ENCODE results near the gene AOPEP.

The AOPEP gene

DNA sequence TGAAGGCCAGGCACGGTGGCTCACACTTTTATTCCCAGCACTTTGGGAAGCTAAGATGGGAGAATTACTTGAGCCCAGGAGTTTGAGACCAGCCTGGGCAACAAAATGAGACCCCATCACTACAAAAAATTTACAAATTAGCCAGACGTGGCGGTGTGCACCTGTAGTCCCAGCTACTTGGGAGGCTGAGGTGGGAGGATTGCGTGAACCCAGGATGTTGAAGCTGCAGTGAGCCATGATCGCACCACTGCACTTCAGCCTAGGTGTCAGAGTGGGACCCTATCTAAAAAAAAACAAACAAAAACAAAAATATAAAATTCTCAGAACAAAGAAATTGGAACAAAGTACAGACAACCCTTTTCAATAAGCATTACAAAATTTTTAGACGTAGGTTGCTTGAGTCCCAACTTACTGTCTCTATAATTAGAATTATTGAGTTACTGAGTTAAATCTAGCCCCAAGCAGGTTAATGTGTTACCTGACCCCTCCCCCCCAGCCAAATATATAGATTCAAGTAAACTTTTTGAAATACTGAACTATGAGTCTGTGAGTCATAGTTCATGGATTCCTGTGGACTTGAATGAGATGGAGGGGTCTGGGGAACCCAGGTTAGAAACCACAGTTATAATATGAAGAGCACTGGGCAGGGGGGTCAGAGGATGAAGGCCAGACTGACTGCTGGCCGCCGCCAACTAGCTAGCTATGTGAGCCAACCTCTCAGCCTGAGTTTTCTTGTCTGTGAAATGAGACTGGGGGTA is 173.1 kb downstream of the AOPEP start:
- no peak for DNase-seq (ENCODE audit: low read depth)

DNA sequence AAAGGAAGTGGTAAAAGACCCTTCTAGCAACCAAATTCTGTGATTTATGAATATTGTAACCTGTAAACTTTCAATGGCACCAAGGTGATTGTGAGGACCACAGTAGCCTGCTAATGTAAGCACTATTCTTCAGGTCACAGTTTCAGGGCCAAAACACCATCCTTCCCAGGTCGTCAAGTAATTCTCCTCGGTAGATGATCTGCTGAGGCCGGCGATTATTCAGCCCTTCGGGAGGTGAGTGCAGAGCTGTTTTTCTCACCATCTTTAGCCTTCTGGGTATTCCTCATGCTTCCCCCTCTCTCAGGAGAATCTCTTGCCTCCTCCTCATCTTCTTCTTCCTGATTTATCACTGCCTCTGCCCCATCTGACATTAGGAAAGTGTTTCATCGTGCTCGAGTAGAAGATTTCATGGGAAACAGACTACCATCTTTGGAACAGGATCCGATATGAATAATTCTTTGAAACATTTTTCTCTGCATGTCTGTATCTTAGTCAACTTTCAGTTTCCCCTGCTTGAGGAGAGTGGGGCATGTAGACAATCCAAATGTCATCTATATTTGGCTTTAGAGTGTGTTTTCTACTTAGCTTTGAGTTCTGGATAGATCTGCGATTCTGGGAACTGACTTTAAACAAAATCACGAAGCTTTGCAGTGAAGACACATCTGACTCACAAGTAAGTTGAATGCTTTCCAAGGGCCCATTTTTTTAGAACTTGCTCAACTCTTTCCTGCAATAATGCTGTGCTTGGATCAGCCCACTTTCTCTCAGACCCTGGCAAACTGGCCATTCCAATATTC is 173.9 kb downstream of the AOPEP start:
- DNase-seq (ENCODE audit: low read depth): peak; percentile 97

DNA sequence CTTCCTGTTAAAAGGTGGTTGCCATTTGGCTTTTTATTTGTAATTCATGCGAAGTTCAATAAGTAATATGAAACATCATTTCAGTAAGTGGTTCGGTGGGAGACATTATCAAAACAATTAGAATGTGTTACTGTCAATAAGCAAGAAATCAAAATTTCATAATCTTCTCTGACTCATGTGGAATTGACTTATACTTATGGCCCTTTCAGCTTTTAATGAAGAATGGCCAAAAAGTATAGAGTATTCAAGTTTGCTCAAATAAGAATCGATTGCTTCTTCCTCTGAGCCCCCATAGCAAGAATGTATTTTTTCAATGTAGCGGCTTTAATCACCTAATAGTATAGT is 174.5 kb downstream of the AOPEP start:
- DNase-seq (ENCODE audit: low read depth): no peak

DNA sequence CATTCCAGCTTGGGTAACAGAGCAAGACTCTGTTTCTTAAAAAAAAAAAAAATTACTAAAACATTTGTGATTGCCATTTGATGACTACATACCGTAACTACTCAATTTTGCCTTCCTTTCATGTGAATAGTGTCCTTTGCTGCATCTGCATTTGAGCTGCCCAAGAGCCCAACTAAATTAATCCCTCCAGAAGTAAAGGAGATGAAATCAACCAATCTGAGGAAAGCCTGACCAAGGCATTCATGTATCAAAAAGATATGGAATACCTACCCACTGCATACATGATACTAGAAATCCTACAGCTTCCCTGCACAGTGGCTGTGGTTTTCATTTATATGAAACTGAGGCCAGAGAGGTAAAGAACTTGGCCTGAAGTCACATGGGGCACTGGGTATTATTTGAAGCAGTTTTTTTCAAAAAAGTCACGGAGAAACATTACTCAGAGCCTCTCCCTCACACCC is 177.5 kb downstream of the AOPEP start:
- no peak for DNase-seq (ENCODE audit: low read depth)

DNA sequence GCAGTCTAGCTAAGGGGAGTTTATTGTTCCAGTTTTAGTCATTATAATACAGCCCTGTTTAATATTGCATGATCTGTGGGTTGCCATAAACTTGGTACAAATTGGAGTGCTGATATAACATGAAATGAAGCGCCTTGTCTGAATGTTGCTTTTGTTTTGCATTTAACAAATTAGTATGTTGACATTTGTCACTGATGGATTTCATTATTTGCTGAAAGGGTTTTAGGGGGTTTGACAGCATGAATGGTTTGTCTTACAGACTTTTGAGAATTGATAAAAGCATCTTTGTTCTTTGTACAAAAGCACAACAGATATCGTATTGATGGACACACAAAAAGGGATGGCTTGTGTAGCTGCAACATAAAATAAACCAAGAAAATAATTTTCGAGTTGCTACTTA is 178.3 kb downstream of the AOPEP start:
- no peak for DNase-seq (ENCODE audit: low read depth)

DNA sequence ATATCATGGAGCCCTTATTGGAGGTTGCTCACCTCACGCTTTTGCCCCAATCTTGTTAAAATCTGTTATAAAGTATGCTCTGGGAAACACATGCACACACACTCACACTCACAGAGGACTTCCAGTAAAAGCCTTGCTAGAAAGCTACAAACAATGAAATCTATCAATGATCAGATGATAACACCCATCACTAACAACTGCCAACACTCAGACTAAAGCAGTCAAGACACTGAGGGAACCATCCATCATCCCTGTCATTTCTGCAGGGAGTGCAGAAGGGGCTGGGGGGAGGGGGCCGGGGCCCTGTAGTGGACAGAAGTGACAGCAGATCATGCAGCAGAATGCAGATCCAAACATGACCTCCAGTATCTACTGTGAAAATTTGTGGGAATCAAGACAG is 179.1 kb downstream of the AOPEP start:
- DNase-seq (ENCODE audit: low read depth): no peak

DNA sequence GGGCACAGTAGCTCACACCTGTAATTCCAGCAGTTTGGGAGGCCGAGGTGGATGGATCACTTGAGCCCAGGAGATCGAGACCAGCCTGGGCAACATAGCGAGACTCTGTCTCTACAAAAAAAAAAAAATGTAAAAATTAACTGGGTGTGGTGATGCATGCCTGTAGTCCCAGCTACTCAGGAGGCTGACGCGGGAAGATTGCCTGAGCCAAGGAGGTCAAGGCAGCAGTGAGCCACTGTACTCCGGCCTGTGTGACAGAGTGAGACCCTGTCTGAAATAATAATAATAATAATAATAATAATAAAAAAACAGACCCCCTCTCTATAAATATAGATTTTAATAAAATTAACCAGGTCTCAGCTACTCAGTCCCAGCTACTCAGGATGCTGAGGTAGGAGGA is 179.7 kb downstream of the AOPEP start:
- no peak for DNase-seq (ENCODE audit: low read depth)

DNA sequence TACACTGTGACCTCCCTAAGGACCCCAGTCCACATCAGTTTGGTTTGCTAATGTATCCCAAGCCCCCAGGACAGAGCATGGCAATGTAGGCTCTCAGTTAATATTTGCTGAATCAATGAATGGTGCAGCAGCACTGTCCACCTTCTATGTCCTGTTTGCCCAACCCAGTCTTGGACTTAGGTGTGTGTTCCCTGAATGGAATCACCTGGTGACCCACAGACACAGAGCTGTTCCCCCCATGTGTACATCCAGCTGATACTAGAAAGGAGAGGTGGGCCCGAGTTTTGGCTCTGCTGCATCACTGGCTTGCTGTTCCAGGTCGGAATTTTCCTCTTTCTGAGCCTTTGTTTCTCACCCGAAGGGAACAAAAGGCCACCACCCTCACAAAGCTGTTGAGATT is 180.2 kb downstream of the AOPEP start:
- DNase-seq (ENCODE audit: low read depth): no peak

DNA sequence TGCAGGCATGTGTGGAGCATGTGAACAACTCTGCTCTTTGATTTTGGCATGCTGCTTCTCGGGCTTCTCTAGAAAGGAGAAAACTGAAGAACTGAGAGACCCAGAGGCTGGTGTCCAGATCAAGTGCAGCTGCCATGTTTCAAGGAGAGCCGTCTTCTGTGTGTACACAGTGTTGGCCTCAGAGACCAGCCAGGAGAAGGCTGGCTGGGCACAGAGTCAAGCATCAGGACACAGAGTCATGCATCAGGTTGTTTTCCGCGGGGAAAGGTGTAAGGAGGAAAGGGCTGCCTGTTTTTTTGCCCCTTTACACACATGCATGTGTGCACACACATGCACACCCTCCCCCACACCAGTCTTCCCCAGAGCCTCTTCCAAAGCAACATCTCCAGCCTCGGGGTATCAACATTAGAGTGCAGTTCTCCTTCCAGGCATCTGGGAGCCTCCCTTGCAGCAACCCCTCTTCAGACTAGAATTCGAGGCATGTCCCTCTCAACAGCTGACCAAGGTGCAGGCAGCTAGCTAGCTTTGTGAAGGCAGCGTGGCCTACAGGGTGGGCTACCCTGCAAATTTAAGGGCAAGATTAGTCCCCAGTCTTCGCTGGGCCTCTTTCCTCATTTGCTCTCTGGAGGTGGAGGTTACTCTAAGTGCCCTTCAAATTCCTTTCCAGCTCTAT is 180.9 kb downstream of the AOPEP start:
- DNase-seq (ENCODE audit: low read depth): no peak

DNA sequence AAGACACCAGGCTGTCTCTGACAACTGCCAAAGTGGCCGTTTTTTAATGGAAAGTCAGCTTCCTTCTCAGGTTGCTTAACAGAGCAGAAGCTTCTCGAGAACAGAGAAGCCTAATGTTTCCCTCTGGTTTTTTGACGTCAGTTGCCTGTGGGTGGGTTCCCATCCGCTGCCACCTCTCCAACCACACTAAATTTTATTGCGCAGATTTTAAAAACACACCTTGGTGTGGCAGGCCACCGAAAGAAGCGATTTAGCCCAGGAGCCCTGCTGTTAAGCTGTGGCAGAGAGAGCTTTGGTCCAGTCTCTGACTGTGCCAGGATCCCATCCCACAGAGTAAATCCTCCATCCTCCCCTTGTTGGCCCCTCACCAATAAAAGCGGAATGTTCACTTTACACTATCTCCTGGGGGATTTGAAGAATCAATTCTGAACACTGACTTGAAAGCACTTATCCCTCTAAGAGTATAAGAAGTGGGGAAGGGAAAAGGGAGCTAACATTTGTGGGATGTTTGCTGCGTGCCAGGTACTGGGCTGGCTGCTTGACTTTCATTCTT is 181.6 kb downstream of the AOPEP start:
- no peak for DNase-seq (ENCODE audit: low read depth)

DNA sequence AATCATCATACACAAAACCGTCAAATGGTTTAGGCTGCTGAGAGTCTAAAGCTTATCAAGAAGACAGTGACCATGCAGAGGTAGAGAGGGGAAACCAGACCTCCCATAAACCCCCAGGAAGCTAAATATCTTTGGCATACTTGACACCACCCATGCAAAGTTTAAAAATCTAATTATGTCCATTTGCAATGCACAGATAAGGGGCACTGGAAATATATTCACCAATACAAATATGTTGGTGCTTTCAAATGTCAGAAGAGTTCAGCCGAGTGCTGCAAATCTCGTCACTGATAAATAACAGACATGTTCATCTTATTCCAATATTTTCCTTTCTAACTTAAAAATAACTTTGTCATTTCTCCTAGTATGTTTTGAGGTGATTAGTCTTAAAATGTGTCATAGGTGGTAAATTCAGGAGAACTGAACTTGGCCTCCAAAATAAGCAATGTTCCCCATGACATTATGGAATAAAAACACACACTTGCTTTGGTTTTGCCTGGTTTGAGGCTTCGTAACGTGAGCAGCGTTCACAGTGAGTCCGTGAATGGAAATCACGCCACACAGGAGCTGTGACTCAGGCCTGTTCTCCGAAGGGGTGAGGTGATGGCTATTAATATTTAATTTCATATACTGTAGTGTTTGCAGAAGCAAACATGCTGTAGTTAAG is 182.2 kb downstream of the AOPEP start:
- no peak for DNase-seq (ENCODE audit: low read depth)

DNA sequence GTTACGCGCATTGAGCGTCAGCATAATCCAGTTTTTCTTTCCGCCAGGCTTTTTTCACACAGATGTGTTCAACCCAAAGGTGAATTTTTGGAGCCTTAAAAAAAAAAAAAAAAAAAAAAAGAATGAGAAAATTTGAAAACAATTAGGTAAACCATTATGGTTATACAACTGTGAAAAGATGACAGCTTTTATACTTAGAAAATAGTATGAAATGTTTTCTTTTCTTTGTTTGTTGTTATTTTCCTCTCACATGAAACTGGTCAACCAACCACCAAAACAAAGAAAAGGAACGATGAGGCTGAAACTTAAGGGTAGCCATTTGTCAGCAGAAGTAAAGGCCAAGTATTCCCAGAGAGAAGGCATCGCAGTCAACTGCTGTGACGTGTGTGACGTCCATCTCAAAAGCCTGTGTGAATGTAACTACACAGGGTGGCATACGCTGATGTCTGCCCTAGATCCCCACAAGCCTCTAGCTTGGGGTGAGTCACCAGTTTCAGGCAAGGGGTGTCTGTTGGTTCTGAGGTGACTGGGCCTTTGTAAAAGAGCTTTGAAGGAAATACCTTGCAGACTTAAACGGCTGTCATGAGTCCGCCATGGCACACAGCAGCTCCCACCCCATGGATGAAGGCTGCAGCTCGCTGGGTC is 182.9 kb downstream of the AOPEP start:
- DNase-seq (ENCODE audit: low read depth): no peak

DNA sequence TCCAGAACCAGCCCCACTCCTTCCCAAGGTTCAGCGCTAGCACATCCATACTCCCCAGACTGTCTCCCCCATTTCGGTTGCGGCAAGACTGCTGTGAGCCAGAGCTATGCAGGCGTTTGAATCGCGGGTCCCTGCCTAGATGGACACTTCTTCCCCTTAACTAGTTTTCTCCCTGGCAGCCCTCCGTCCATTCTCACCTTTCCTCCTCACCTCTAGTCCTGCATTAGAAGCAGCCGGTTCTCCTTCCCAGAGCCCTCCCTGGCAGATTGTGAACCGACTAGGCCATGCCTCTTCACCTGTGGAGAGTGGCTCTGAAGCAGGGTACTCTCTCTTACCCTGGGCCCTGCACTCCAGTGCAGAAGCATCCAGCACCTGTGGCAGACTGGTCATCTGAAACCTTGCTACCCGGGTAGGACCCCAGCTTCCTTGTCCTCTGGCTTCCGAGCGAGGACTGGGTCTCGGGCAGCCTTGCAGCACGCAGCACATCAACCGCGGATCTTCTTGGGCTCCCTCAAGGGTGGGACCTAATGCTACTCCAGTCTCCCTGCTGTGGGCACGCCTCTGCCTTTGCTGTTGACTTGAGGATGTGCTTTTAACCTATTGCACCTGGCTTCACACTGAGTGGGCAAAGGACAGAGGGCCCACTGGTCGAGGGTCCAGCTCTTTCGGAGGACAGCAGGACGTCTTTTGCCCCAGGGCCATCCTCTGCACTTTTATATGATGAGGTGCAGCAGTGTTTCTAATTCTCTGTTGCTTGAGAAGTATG is 183.6 kb downstream of the AOPEP start:
- DNase-seq (ENCODE audit: low read depth): no peak

DNA sequence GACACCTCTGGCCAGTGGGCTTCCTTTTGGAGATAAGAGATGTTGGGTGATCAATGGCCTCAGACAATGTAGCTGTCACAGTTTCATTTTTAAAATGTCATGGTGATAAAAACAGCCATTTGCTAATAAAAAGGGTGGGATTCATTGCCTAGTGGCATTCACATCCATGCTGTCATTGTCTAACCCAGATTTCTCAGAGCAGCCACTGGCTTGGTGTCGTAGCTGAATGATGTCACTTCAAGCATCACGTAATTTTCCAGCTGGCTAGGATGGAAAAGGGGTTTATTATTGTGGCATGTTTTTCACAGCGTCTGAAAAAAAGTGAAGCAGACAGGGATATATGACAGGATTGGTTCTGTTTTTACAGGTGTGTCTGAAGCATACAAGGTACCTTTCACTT is 184.7 kb downstream of the AOPEP start:
- DNase-seq (ENCODE audit: low read depth): no peak

DNA sequence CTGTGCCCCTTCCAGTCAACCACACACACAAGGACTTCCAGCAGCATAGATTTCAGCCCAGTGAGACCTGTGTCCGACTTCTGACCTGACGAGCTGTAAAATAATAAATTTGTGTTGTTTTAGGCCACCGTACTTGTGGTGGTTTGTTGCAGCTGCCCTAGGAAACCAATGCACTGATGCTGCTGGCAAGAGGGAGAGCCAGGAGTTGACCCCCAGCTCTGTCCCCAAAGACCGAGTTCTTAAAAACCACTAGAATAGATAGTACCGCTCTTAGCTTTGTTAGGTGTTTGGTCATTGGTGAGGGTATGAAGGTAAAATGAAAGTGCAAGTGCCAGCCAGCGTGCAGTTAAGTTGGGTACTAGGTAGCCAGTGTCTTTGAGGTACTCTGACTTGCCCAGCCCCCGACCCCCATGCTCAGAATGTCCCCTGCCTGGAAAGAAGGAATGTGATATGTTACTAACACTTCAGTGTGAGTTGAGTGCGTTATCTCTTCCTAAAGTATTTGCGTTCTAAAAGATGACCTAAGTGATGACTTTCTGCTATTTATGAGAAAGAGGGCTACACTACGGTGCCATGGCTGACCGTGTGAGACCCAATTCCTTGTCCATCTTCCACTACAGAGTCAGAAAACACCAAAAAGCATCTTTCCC is 185.6 kb downstream of the AOPEP start:
- no peak for DNase-seq (ENCODE audit: low read depth)

DNA sequence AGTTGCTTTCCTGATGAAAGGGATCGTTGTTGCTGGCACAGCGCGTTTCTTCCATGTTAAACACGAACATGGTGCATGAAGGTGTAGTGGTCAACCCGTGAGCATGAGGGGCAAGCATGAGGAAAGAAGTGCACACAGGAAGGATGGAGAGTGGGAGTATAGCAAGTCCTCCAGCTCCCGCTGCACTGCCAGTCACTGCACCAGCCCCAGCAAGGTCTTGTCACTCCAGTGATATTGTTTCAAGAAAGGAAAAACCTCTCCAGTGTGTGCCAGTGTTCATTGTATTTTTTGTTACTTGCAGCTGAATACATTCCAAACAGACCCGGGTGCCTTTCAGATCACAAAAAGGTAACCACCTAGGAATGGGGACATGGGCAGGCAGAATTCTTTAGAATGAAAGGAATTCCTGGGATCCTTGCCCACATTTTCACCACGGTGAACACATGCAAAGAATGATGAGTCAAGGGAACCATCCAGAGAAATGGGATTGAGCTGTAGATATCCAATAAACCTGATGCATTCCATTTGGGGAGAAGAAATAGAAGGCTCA is 186.3 kb downstream of the AOPEP start:
- DNase-seq (ENCODE audit: low read depth): peak; percentile 74

DNA sequence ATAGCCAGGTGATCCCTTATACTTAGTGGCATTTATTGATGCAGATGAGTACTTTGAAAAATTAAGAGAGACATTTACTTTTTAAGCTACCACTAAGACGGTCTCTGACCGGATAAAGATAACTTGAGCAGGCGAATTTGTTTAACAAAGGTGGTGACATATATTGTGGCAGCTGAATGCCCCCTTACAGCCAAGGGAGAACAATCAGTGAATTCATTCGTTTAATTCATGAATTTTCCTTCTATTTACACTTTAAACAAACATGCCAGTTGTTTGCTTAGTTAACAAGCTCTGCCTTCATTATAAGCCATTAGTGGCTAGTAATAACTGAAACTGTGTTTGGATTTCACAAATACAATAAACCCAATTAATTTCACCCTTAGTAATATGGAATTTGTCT is 187.1 kb downstream of the AOPEP start:
- no peak for DNase-seq (ENCODE audit: low read depth)

DNA sequence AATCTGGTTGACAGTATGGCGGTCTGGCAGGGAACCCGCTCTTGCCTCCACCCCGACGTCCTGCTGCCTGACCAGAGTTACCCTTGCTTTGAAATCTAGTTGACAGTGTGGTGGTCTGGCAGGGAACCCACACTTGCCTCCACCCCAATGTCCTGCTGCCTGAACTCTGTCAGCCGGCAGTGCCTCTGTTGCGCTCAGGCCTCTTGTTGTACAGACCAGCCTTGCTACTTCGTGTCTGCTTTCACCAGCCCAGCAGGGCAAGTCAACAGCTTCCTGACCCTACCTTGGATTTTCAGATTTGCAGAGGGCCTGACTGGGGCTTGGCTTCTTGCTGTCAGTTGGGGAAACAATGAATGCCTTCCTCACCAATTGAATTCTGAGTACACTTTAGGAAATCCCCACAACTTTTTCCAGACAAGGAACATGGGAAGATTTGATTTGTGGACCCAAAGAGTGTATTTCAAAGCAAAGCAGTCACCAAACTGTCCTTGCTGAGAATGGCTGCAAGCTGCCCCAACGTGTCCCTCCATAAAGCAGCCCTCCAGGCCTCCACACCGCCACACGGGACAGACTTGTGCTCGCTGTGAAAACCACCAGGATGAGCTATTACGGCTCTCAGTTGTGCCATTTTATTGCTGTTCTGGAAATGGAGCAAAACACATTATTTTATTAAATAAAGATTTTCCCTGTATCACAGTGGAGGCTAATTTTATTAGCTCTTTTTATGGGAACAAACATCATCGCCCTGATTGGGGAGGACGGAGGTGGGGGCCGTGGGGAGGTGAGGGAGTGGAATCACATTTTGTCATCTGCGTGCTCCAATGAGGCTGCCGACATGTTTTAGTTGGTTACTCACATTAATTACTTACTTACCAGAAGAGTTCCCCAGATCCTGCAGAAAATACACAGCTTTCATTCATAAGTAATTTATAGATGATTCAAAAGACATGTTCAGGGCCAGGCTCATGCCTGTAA is 189.3 kb downstream of the AOPEP start:
- DNase-seq (ENCODE audit: low read depth): no peak

DNA sequence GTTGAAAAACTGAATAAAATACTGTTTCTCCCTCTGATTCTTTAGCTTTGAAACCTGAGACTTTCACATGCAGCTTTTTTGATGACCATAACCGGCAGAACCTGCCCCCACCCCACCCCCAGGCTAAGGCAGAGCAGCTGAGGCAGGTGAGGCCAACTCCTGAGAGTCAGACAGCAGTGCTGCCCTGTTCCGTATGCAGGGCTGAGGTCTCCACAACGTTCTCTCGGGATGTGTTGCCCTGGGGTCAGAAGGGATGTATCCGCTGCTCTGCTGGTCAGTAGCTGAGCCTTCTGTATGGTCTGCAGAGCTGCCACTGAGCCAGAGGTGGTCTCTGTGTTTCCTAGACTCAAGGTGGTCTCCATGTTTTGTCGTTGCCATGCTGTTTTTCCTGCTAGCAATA is 190.5 kb downstream of the AOPEP start:
- DNase-seq (ENCODE audit: low read depth): no peak

All from iris pigment epithelial cell (primary cell).